T-cell (primary cell): ENCODE measurements around the gene MAP2K3. TPM values are rescaled to one million over a fixed set of nuclear protein-coding genes. Genes with fewer than 3 reads are reported as not detected.
"Not testable (repeated sequence)": the region's sequence is repeated elsewhere in the genome, so short reads cannot be mapped to it uniquely, and the experiment has no call there.

ENCODE experiments used
- ATAC-seq, 4 experiments: fragments of 200-7000 bp in 3 of 4; fragments of 150-1000 bp in 1 of 4; cut with Tn5 transposase; replicated peaks in 1 of 4; 1 replicate in 3 of 4; 2 replicates in 1 of 4; pipeline ENCODE4 v1.10.0; 2021; ENCODE audit warnings: moderate library complexity in 3 of 4, mild to moderate bottlenecking in 2 of 4, moderate number of reproducible peaks in 1 of 4
- CTCF ChIA-PET, 2 donors: fragments of 300-600 bp; sonication (Branson Sonifier 250); formaldehyde crosslinking; loops; one replicate each; lab custom pipeline; 2022; ENCODE audit warnings: antibody characterized with exemption in 2 of 2; lab: Charles Lee
- POLR2A ChIA-PET, 2 donors: fragments of 300-600 bp; sonication (Branson Sonifier 250); formaldehyde crosslinking; loops; one replicate each; lab custom pipeline; 2022; ENCODE audit warnings: antibody characterized with exemption in 2 of 2; lab: Charles Lee
- DNase-seq, 35 experiments: peaks; one replicate each; pipeline versions ENCODE4 v3.0.0 to v3.0.0-alpha.2; 2013 to 2023
- H3K27ac ChIP-seq: one replicate; pipeline ENCODE4 v1.5.1; 2013; ENCODE audit warnings: low read length
- H3K27me3 ChIP-seq, 2 experiments: replicated peaks in 1 of 2; 1 replicate in 1 of 2; 2 replicates in 1 of 2; pipeline versions ENCODE4 v1.6.1 to v1.7.0; 2013; ENCODE audit warnings: low read length in 1 of 2, mixed read lengths in 1 of 2; ENCODE audit not compliant: control insufficient read depth in 2 of 2, insufficient read depth in 2 of 2; ENCODE audit errors: extremely low read depth in 1 of 2
- H3K36me3 ChIP-seq, 2 donors: 1 replicate in 1 of 2; 2 replicates in 1 of 2; pipeline versions ENCODE4 v1.6.1 to v1.7.0; 2013; ENCODE audit warnings: low read length in 1 of 2; ENCODE audit not compliant: control insufficient read depth in 2 of 2, insufficient read depth in 1 of 2; ENCODE audit errors: extremely low read depth in 1 of 2
- H3K4me1 ChIP-seq, 2 experiments: 1 replicate in 1 of 2; 2 replicates in 1 of 2; pipeline versions ENCODE4 v1.6.1 to v1.7.0; 2013; ENCODE audit warnings: low read length in 2 of 2, mixed read lengths in 1 of 2; ENCODE audit not compliant: insufficient read depth in 2 of 2, control insufficient read depth in 1 of 2; ENCODE audit errors: extremely low read depth in 1 of 2
- H3K4me3 ChIP-seq, 2 donors: 1 replicate in 1 of 2; 2 replicates in 1 of 2; pipeline versions ENCODE4 v1.5.1 to v1.7.0; 2013; ENCODE audit warnings: mild to moderate bottlenecking in 2 of 2, low read length in 1 of 2, moderate library complexity in 1 of 2; ENCODE audit not compliant: control insufficient read depth in 1 of 2; ENCODE audit errors: extremely low read depth in 1 of 2
- H3K9me3 ChIP-seq: 2 replicates; pipeline ENCODE4 v1.7.0; 2013
- H3K27ac Mint-ChIP-seq, 2 donors: one replicate each; pipeline ENCODE4 v1.8.0; 2020 to 2021; ENCODE audit warnings: mild to moderate bottlenecking in 2 of 2, mixed read lengths in 2 of 2
- H3K27me3 Mint-ChIP-seq, 2 donors: one replicate each; pipeline ENCODE4 v1.8.0; 2021 to 2022; ENCODE audit warnings: mixed read lengths in 2 of 2
- H3K36me3 Mint-ChIP-seq: one replicate; pipeline ENCODE4 v1.8.0; 2021; ENCODE audit warnings: mixed read lengths
- H3K4me1 Mint-ChIP-seq, 3 donors: one replicate each; pipeline ENCODE4 v1.8.0; 2020 to 2022; ENCODE audit warnings: mixed read lengths in 3 of 3, mild to moderate bottlenecking in 1 of 3
- H3K4me3 Mint-ChIP-seq, 3 donors: one replicate each; pipeline ENCODE4 v1.8.0; 2020 to 2022; ENCODE audit warnings: mild to moderate bottlenecking in 3 of 3, mixed read lengths in 3 of 3, moderate library complexity in 3 of 3
- H3K9me3 Mint-ChIP-seq, 3 donors: one replicate each; pipeline ENCODE4 v1.8.0; 2020 to 2022; ENCODE audit warnings: mixed read lengths in 3 of 3
- WGBS: methylation state at CpG from one replicate; pipeline ENCODE4 v1.1.5; 2013; ENCODE audit warnings: missing lambda C conversion rate; ENCODE audit not compliant: insufficient coverage; 5-methylcytosine and 5-hydroxymethylcytosine counted together
- total RNA-seq, 35 experiments: library from RNA in 6 of 35; stranded (reverse) in 6 of 35; fragments of 120-200 nt in 1 of 35; gene quantifications; one replicate each; pipeline versions ENCODE4 v1.2.1 to v1.2.4 and lab custom pipeline; 2013 to 2026

Gene MAP2K3
- total RNA-seq, 5 donors from 2014 or later (not counting 1 experiment from before 2014, with no cell fraction given): 36.9 to 61.3 (median 57.1) TPM

- H3K9me3 ChIP-seq, H3K9me3 Mint-ChIP-seq, H3K4me3 Mint-ChIP-seq, DNase-seq, H3K27ac Mint-ChIP-seq, H3K36me3 ChIP-seq, H3K36me3 Mint-ChIP-seq, H3K27ac ChIP-seq, H3K4me1 Mint-ChIP-seq, ATAC-seq, H3K27me3 ChIP-seq, CTCF ChIA-PET, POLR2A ChIA-PET, H3K4me3 ChIP-seq, H3K4me1 ChIP-seq, H3K27me3 Mint-ChIP-seq: not testable (repeated sequence)
- WGBS: no CpG with 5 or more reads among the region's 7 CpGs
Observed at GRCh38 chr17:21348926-21349261, 64.4 kb downstream of the MAP2K3 start.

DNA sequence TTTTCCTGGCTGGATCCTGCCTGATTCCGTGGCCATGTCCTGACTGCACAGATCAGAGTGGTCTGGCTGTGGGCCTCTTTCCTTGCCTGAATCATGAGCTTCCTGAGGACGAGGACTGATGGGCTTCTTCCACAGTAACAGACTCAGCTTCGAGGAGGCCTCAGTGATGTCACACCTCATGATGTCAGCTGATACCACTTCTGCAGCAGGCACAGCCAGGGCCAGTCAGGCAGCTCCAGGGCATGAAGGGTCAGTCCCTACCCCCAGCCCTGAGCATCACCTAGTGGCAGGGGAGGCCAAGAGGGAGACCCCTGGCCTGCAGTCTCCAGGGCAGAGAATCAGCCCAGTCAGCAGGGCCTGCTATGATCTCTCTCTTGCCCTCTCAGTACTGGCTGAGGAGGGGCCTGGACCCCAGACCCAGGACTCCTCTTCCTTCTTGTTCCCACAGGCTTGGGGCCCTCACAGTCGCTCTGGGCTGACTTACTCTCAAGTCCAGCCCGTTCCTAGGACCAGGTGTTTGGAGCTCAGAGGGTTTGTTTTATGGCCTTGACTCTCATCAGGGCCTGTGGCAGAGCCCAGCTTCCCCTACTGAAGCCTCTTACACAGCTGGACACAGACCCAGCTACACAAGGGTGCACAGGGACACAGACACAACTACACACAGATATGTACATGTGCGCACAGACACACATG, 65.0 kb downstream of the MAP2K3 start:
- H3K27ac Mint-ChIP-seq, H3K36me3 Mint-ChIP-seq, H3K4me1 Mint-ChIP-seq, H3K4me3 ChIP-seq, H3K27me3 Mint-ChIP-seq, H3K4me1 ChIP-seq, H3K27ac ChIP-seq, DNase-seq, H3K4me3 Mint-ChIP-seq, H3K9me3 ChIP-seq, POLR2A ChIA-PET, H3K27me3 ChIP-seq, H3K36me3 ChIP-seq, CTCF ChIA-PET, ATAC-seq, H3K9me3 Mint-ChIP-seq: not testable (repeated sequence)
- 50% methylated on average over 1 of the region's 6 CpGs for WGBS

DNA sequence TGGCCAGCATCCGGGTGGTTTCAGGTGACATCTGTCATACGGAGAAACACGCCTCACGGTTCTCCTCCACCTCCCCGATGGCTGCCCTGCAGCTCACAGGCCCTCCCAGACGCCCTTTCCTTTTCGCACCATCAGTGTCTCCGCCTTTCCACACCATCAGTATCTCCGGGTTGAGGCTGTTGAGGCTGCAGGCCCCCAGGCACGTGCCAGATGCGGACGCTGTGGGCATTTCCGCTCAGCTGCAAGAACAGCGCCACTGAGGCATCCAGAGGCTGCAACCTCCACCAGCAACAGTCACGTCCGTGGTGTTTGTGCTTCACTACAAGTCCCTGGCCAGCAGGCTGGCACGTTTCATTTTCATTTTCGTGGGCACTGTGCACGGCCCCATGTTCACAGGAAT, 66.0 kb downstream of the MAP2K3 start:
- H3K27me3 Mint-ChIP-seq, H3K4me1 Mint-ChIP-seq, H3K27me3 ChIP-seq, H3K9me3 Mint-ChIP-seq, H3K9me3 ChIP-seq, ATAC-seq, H3K4me1 ChIP-seq, H3K4me3 ChIP-seq, POLR2A ChIA-PET, H3K36me3 Mint-ChIP-seq, H3K4me3 Mint-ChIP-seq, H3K36me3 ChIP-seq, DNase-seq, H3K27ac ChIP-seq, CTCF ChIA-PET, H3K27ac Mint-ChIP-seq: not testable (repeated sequence)
- WGBS: 60% methylated on average over 1 of the region's 19 CpGs

DNA sequence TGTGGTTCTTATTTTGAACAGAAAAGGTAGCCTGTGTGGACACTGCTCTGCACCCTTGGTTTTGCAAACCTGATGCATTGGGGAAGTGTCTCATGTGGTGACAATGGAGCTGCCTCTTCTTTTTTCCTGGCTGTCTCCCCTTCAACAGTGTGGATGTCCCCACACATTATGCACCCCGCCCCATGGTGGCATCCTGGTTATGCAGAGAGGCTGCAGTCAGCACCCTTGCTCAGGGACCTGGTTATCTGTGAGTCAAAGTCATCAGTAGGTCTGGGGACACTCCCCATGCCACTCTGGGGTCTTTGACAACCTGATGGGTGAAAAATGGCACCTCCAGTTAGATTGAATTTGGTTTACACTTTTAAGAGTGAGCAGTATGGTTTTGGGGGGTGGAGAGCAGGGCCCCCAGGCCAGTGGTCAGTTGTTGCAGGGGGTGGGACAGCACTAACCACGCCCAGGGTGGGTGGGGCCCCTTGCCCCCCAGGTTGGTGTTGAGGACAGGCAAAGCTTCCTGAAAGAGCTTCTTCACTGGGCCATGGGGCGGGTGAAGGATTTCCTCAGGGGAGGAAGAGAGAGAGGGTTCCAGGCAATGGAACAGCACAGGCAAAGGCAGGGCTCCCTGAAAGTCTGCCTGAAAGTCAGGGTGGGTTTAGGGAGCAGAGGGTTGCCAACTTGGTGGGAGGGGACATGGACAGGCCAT, 67.0 kb downstream of the MAP2K3 start:
- ATAC-seq (no peak), DNase-seq (no peak)
- H3K4me1 Mint-ChIP-seq: peaks cover 0 to 8% (median 0%) of the 10 kb centered on the region in 3 donors
- H3K27me3 Mint-ChIP-seq: no peaks in the 10 kb centered on the region
- ChIA-PET POLR2A (no interaction called here), CTCF (interaction anchor here in 1 of 2 donors (0.7 kb wide), 1 partner anchor 31 kb away, joined by 4 read pairs; no protein-coding TSS in a partner anchor)
- H3K9me3 ChIP-seq: no peaks in the 10 kb centered on the region
- H3K4me3 ChIP-seq: no peak overlapping the region
- 69% methylated on average over 2 of the region's 3 CpGs for WGBS
- no peak overlapping the region for H3K4me3 Mint-ChIP-seq
- H3K27ac Mint-ChIP-seq: no peak overlapping the region
- no peaks in the 10 kb centered on the region for H3K36me3 ChIP-seq
- no peak overlapping the region for H3K27ac ChIP-seq
- no peaks in the 10 kb centered on the region for H3K36me3 Mint-ChIP-seq
- H3K27me3 ChIP-seq: peaks cover 0 to 4% of the 10 kb centered on the region in 2 experiments
- no peaks in the 10 kb centered on the region for H3K4me1 ChIP-seq
- H3K9me3 Mint-ChIP-seq: no peaks in the 10 kb centered on the region

GRCh38 chr17:21352221-21352980, 67.9 kb downstream of the MAP2K3 start:
- Histone ChIP-seq H3K27me3 (peaks cover 0 to 4% of the 10 kb centered on the region in 2 experiments), H3K9me3 (no peaks in the 10 kb centered on the region), H3K4me3 (no peak overlapping the region), H3K4me1 (no peaks in the 10 kb centered on the region), H3K27ac (no peak overlapping the region), H3K36me3 (no peaks in the 10 kb centered on the region)
- ChIA-PET CTCF (no interaction called here), POLR2A (no interaction called here)
- ATAC-seq (no peak), DNase-seq (no peak)
- no peaks in the 10 kb centered on the region for H3K9me3 Mint-ChIP-seq
- H3K36me3 Mint-ChIP-seq: no peaks in the 10 kb centered on the region
- H3K4me3 Mint-ChIP-seq: no peak overlapping the region
- WGBS: 87% methylated on average over 21 of the region's 23 CpGs
- H3K27me3 Mint-ChIP-seq: no peaks in the 10 kb centered on the region
- H3K4me1 Mint-ChIP-seq: peaks cover 0 to 8% (median 0%) of the 10 kb centered on the region in 3 donors
- no peak overlapping the region for H3K27ac Mint-ChIP-seq

DNA sequence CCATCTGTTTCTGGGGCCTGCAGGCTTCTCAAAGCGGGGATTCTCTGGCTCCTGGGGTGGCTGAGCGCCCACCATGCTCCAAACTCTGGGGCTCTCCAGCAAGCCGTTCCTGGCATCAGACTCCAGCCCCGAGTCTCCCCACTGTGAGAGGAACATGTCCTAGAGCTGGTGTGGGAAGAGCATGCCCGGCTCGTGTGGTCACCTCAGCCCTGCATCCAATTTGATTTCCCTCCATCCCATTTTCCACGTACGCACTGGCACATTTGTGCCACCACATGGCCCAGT, 68.4 kb downstream of the MAP2K3 start:
- ATAC-seq (no peak), DNase-seq (no peak)
- H3K27me3 ChIP-seq: peaks cover 0 to 4% of the 10 kb centered on the region in 2 experiments
- Mint-ChIP-seq H3K27ac (no peak overlapping the region), H3K27me3 (no peaks in the 10 kb centered on the region), H3K4me1 (peaks cover 0 to 7% (median 0%) of the 10 kb centered on the region in 3 donors), H3K9me3 (no peaks in the 10 kb centered on the region), H3K4me3 (no peak overlapping the region), H3K36me3 (no peaks in the 10 kb centered on the region)
- 96% methylated on average over 6 of the region's 8 CpGs for WGBS
- POLR2A ChIA-PET: no interaction called here
- H3K9me3 ChIP-seq: no peaks in the 10 kb centered on the region
- no peak overlapping the region for H3K4me3 ChIP-seq
- H3K4me1 ChIP-seq: no peaks in the 10 kb centered on the region
- CTCF ChIA-PET: no interaction called here
- H3K27ac ChIP-seq: no peak overlapping the region
- no peaks in the 10 kb centered on the region for H3K36me3 ChIP-seq
